ENCODE results near the gene MRPL3.

MRPL3 gene

DNA sequence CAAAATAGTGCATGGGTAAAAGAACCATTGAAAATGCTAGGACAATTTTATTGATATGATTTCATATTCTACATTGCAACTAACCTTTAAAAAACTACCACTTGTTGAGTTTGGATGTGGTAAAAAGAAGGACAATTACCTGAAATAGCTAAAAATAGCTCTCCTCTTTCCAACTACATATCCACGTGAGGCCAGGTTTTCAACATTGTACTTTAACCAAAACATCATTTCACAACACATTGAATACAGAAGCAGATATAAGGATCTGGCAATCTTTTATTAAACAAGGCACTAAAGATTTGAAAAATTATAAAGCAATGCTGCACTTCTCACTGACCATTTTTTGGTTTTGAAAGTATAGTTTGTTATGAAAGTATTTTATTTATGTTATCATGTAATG is 28.1 kb upstream of the MRPL3 start:
- H3K9me3 ChIP-seq (replicated peaks; ENCODE audit: insufficient read depth, low read length): no peaks in the 10 kb centered on the region
- no peaks in the 10 kb centered on the region for H3K4me1 ChIP-seq (ENCODE audit: low read length)
- H3K4me3 ChIP-seq (ENCODE audit: low read length): no peak overlapping the region
- no peaks in the 10 kb centered on the region for H3F3A ChIP-seq (ENCODE audit: insufficient read depth, low read length)
- no peaks in the 10 kb centered on the region for H3K79me2 ChIP-seq (ENCODE audit: low read length)
- H2AFZ ChIP-seq (ENCODE audit: low read length): no peak overlapping the region
- H4K20me1 ChIP-seq (ENCODE audit: insufficient read depth, low read length): no peaks in the 10 kb centered on the region
- H3K36me3 ChIP-seq (replicated peaks; ENCODE audit: insufficient read depth, low read length): no peaks in the 10 kb centered on the region
- H3K27me3 ChIP-seq (replicated peaks; ENCODE audit: insufficient read depth, low read length): no peaks in the 10 kb centered on the region
- no peaks in the 10 kb centered on the region for H3K9me2 ChIP-seq (replicated peaks; ENCODE audit: insufficient read depth, low read length)
- DNase-seq: no peak
- TF ChIP-seq, protein P1, sequence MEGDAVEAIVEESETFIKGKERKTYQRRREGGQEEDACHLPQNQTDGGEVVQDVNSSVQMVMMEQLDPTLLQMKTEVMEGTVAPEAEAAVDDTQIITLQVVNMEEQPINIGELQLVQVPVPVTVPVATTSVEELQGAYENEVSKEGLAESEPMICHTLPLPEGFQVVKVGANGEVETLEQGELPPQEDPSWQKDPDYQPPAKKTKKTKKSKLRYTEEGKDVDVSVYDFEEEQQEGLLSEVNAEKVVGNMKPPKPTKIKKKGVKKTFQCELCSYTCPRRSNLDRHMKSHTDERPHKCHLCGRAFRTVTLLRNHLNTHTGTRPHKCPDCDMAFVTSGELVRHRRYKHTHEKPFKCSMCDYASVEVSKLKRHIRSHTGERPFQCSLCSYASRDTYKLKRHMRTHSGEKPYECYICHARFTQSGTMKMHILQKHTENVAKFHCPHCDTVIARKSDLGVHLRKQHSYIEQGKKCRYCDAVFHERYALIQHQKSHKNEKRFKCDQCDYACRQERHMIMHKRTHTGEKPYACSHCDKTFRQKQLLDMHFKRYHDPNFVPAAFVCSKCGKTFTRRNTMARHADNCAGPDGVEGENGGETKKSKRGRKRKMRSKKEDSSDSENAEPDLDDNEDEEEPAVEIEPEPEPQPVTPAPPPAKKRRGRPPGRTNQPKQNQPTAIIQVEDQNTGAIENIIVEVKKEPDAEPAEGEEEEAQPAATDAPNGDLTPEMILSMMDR (IDR thresholded peaks at IDR 0.05; ENCODE audit: low read length): no peak
- H3K4me2 ChIP-seq (ENCODE audit: low read depth, low read length): no peak overlapping the region
- no peak overlapping the region for H3K27ac ChIP-seq (ENCODE audit: low read length)
- H3K9ac ChIP-seq (ENCODE audit: low read length): no peak overlapping the region

DNA sequence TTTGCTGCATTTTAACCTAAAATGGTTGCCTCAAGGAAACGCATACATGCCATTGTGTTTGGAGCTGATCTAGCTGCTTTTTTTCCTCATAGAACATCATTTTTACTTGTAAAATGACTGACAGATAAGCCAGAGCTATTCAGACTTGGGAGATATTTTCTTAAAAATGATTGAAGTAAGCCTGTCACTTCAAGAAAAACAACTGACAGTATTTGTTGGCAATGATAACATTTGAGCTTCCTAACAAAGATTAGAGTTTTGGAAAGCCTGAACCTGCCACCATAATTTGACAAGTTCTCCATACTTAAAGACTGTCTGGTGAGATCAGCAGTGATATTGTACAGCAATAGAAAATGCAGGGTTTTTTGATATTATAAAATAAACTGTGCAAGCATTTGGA is 27.6 kb upstream of the MRPL3 start:
- DNase-seq: no peak
- no peak overlapping the region for H3K4me3 ChIP-seq (ENCODE audit: low read length)
- no peaks in the 10 kb centered on the region for H3K9me2 ChIP-seq (replicated peaks; ENCODE audit: insufficient read depth, low read length)
- no peak overlapping the region for H3K9ac ChIP-seq (ENCODE audit: low read length)
- TF ChIP-seq, protein P1 (IDR thresholded peaks at IDR 0.05; ENCODE audit: low read length): no peak
- TF ChIP-seq EZH2 (optimal IDR thresholded peaks at IDR 0.05; ENCODE audit: low read depth, low read length) (no peak), EZH2phosphoT487 (IDR thresholded peaks at IDR 0.05; ENCODE audit: low read length) (no peak)
- no peaks in the 10 kb centered on the region for H3F3A ChIP-seq (ENCODE audit: insufficient read depth, low read length)
- H3K36me3 ChIP-seq (replicated peaks; ENCODE audit: insufficient read depth, low read length): no peaks in the 10 kb centered on the region
- H3K4me1 ChIP-seq (ENCODE audit: low read length): no peaks in the 10 kb centered on the region
- H3K79me2 ChIP-seq (ENCODE audit: low read length): no peaks in the 10 kb centered on the region
- no peak overlapping the region for H3K27ac ChIP-seq (ENCODE audit: low read length)
- no peaks in the 10 kb centered on the region for H4K20me1 ChIP-seq (ENCODE audit: insufficient read depth, low read length)
- H3K27me3 ChIP-seq (replicated peaks; ENCODE audit: insufficient read depth, low read length): no peaks in the 10 kb centered on the region
- H3K9me3 ChIP-seq (replicated peaks; ENCODE audit: insufficient read depth, low read length): no peaks in the 10 kb centered on the region
- H2AFZ ChIP-seq (ENCODE audit: low read length): no peak overlapping the region
- no peak overlapping the region for H3K4me2 ChIP-seq (ENCODE audit: low read depth, low read length)

DNA sequence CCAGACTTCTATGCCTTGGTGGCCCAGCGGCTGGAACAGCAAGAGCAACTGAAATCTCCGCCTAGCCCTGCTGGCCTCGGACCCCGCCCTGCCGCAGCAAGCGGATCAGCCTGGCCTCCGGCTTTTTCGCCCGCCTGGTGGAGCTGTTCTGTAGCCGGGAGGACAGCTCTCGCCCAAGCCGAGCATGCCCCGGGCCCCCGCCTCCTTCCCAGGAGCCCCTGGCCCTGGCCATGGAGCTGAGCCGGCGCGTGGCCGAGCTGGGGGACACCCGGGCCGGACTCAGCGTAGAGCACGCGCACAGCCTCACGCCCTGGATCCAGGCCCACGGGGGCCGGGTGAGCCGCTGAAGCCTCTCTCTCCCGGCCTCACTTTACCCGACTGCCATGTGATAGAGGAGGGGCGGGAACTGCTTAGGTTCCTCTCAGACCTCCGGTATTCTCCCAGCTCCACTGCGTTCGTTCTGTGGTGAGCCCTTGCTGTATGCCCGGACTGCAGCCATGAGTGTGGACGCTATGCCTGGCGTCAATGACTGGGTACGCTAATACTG is 24.1 kb upstream of the MRPL3 start:
- DNase-seq: no peak
- no peaks in the 10 kb centered on the region for H3K4me1 ChIP-seq (ENCODE audit: low read length)
- no peak overlapping the region for H3K4me3 ChIP-seq (ENCODE audit: low read length)
- H3K9me3 ChIP-seq (replicated peaks; ENCODE audit: insufficient read depth, low read length): no peaks in the 10 kb centered on the region
- no peak overlapping the region for H2AFZ ChIP-seq (ENCODE audit: low read length)
- H3F3A ChIP-seq (ENCODE audit: insufficient read depth, low read length): no peaks in the 10 kb centered on the region
- no peak for TF ChIP-seq EZH2phosphoT487 (IDR thresholded peaks at IDR 0.05; ENCODE audit: low read length)
- TF ChIP-seq, protein P1 (IDR thresholded peaks at IDR 0.05; ENCODE audit: low read length): no peak
- no peak for TF ChIP-seq EZH2 (optimal IDR thresholded peaks at IDR 0.05; ENCODE audit: low read depth, low read length)
- H3K27ac ChIP-seq (ENCODE audit: low read length): no peak overlapping the region
- no peaks in the 10 kb centered on the region for H3K36me3 ChIP-seq (replicated peaks; ENCODE audit: insufficient read depth, low read length)
- H3K4me2 ChIP-seq (ENCODE audit: low read depth, low read length): no peak overlapping the region
- no peaks in the 10 kb centered on the region for H3K27me3 ChIP-seq (replicated peaks; ENCODE audit: insufficient read depth, low read length)
- no peaks in the 10 kb centered on the region for H3K9me2 ChIP-seq (replicated peaks; ENCODE audit: insufficient read depth, low read length)
- H3K79me2 ChIP-seq (ENCODE audit: low read length): no peaks in the 10 kb centered on the region
- H3K9ac ChIP-seq (ENCODE audit: low read length): no peak overlapping the region
- H4K20me1 ChIP-seq (ENCODE audit: insufficient read depth, low read length): no peaks in the 10 kb centered on the region
